Measurements from ENCODE around the gene CCM2.
"Not testable (repeated sequence)": the region's sequence is repeated elsewhere in the genome, so short reads cannot be mapped to it uniquely, and the experiment has no call there.

The CCM2 gene

DNA sequence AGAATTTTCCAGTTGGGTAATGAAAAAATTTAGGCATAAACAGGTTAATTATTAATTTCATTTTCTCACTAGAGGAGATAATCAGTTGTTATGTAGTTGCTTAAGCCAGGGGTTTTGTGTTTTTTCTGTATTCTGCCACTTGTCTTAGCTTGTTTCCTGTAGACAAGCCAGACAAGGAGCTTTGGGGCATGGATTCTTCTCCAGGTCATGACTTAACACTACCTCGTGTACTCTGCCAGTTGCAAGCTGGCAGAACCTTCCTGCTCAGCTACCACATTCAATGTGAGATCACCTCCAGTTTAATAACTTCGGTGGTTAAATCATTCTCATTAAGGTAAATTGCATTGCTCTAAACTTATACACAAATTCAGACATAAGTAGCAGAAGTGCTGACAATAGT lies 1.8 kb downstream of the CCM2 start:
- no peak for DNase-seq

DNA sequence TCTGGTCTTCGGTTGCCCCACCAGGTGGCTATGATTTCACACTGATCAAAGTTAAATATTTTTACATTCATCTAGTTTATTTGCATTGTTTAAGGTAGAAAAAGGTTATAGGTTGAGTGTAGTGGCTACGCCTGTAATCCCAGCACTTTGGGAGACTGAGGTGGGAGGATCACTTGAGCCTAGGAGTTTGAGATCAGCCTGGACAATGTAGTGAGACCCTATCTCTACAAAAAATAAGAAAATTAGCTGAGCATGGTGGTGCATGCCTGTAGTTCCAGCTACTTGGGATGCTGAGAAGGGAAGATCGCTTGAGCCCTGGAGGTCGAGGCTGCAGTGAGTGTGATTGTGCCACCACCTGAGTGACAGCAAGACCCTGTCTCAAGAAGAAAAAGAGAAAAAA lies 3.8 kb downstream of the CCM2 start:
- DNase-seq = no peak

DNA sequence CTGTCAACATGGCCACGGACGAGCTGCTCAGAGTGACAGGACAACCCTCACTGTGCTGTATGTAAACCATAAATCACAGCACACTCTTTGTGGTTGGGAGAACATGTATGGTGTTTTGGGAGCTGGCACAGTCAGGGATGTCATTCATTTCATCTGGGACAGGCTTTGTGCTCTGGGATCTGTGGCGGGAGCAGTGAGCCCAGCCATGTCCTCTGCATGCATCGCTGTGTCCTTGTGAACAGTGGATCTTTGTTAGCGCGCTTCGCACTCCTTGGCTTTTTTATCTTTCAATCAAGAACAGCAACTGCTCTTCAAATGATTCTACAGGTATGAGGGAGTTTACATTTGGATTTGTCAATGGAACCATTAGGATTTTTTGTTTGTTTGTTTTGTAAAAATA lies 7.1 kb downstream of the CCM2 start:
- DNase-seq = no peak

DNA sequence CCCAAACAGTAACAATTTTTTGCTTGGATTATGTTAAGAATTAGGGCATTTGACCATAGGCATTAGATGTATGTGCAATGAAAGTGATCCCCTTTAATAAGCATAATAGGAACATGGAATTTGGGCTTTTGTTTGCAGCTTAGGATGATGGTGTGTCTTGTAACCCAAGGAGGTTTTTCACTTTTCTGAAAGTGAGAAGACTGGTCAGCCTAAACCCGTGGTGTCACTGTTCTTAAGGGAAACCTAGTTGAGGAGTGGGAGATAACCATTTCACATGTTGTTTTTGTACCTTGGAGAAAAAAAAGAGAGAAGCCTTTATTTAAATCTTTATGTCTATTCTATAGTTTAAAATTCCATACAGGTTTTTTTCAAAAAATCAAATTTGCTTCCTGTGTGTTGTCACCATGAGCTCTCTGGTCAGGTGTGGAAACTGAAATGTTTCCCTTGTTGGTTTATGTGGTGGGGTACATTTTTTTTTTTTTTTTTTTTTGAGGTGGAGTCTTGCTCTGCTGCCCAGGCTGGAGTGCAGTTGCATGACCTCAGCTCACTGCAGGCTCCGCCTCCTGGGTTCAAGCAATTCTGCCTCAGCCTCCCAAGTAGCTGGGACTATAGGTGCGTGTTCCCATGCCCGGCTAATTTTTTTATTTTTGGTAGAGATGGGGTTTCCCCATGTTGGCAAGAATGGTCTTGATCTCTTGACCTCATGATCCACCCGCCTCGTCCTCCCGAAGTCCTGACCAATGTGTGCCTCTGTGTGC lies 7.7 kb downstream of the CCM2 start:
- DNase-seq = no peak

DNA sequence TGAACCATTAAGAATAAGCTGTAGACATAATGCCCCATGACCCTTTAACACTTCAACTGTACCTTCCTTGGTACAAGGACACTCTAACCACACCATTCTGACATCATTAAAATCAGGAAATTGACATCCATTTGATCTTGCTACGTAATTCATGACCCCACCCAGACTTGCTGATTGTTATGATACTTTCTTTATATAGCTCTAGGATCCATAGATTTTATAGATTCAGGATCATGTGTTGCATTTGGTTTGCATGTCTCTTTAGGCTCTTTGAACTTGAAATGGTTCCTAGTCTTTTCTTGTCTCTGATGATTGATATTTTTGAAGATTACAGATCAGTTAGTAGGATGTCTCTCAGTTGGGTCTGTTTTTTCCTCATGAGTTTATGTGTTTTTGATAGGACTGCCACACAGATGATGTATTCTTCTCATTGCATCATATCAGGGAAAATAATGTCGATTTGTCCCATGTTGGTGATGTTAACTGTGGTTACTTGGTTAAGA lies 13.5 kb downstream of the CCM2 start:
- DNase-seq = no peak

DNA sequence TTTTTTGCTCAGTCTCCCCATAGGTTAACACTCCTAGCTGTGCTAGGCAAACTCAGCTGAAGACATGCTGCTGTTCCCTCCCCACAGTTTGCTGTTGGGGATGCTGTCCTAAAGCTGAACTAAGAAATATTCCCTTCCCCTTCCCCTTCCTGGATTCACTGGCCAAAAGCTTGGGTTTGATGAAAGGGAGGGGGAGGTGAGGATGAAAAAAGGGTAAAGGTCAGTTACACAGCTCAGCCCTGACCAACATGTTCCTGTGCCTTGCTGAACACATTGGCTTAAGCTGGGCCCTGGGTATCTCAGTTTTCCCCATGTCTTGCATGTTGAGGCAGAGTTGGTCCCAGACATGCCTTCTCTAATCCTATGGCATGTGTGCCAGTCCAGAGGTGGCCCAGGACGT lies 15.3 kb downstream of the CCM2 start:
- DNase-seq = no peak

DNA sequence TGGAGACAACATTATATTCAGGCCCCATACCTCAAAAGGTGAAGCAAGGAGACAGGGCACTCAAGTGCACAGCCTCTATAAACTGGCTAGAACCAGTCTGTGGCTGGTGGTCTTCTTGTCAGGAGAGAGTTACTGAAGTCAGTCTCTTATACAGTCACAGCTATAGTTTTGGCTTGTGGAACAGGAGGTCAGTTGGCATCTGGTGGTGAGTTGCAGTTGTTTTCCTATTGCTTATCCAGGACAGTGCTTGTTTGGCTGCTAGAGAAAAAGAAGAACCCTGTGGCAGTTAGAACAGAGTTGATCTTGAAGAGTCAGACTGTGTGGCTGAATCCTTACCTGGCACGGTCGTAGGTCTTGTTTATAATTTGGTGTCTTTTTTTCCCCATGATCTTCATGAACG lies 17.3 kb downstream of the CCM2 start:
- DNase-seq = no peak

DNA sequence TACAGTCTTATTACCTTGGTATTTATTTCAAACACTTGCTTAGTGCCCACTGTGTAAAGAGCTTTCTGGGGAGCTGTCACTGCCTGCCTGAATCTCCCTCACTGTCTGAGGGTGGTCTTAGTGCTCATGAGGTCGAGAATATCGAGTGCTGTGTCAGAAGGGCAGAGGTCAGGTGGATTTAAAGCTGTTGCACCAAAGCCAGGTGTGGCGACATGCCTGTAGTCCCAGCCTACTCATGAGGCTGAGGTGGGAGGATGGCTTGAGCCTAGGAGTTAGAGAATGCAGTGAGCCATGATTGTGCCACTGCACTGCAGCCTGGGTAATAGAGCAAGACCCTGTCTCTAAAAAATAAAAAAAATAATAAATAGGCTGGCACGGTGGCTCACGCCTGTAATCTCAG lies 20.9 kb downstream of the CCM2 start:
- DNase-seq = no peak

DNA sequence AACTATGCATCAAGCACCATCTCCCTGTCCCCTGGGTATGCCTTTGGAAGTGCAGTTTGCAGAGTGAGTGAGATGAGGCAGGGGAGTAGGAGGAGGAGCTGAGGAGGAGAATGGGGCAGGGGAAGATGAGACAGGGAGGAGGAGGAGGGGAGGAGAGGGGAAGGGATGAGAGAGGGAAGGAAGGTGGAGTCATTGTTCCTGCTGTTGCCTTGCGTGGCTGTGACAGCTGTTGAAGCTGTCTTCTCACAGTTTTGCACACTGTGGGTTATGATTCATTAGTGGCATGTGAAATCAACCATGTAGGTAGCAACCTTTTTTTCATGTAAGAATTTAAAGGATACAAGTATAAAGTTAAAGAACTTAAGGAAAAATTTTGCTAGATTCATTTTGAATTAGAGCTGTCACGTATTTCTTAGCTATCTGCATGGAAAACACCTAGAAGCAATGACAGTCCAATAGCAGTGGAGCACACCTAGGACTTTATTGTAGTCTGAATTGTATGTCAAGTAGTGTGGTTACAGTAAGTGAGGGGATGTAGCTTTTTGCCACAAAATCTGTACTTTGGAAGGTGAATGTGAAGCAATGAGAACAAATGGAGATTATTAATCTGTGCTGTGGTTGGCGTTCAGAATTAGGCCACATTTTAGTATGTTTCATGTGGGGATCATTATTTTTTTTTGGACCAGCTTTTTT lies 21.7 kb downstream of the CCM2 start:
- DNase-seq = no peak

DNA sequence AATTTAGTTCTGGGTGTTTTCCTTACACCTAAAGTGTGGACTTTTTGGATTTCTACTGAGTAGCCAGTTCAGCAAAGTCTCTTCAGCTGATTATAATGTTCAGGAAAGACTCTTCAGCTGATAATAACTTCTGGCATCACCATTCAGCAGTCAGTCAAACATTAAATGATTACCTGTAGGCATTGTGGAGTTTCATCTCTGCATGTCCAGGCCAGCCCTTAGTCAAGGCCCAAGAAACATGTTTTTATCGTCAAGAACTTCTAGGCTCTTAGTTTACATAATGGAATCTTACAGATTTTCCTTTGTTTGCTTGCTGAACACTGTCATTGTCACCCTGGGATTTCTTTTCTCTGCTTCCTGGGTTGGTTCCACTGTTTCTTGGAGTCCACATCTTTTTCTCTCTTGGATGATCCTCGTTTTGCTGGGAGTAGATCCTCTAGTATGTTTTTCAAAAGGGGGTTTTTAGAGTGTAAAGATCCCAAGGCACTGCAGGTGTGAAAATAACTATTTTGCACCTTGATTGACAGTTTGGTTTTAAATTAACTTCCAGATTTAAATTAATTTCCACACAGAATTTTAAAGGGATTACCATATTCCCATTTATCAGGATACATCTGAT lies 24.2 kb downstream of the CCM2 start:
- DNase-seq = no peak

DNA sequence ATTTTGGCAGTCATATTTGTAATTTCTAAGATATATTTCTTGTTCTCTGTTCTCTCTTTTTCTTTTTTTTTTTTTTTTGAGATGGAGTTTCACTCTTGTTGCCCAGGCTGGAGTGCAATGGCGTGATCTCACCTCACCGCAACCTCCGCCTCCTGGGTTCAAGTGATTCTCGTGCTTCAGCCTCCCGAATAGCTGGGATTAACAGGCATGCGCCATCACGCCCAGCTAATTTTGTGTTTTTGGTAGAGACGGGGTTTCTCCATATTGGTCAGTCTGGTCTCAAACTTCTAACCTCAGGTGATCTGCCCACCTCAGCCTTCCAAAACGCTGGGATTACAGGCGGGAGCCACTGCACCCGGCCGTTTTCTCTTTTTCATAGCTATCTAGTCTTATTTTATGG lies 25.5 kb downstream of the CCM2 start:
- DNase-seq = not testable (repeated sequence)

DNA sequence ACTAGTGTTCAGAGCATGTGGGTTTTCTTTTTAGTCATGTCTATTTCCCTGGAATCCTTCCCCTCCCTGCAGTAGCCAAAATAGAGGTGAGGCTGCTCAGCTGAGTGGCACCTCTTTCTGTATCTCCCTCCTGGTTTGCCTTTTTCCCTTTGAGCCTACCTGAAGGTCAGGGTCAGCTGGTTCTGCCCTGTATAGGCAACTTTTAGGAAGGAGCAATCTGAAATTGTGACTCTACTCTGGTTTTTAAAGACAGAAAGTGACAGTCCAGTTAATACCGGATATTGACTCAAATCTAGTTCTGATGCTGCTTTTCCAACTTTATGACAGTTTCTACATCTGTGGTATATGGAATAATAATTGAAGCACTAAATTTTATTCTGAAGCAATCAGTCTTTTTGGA lies 26.0 kb downstream of the CCM2 start:
- no peak for DNase-seq

DNA sequence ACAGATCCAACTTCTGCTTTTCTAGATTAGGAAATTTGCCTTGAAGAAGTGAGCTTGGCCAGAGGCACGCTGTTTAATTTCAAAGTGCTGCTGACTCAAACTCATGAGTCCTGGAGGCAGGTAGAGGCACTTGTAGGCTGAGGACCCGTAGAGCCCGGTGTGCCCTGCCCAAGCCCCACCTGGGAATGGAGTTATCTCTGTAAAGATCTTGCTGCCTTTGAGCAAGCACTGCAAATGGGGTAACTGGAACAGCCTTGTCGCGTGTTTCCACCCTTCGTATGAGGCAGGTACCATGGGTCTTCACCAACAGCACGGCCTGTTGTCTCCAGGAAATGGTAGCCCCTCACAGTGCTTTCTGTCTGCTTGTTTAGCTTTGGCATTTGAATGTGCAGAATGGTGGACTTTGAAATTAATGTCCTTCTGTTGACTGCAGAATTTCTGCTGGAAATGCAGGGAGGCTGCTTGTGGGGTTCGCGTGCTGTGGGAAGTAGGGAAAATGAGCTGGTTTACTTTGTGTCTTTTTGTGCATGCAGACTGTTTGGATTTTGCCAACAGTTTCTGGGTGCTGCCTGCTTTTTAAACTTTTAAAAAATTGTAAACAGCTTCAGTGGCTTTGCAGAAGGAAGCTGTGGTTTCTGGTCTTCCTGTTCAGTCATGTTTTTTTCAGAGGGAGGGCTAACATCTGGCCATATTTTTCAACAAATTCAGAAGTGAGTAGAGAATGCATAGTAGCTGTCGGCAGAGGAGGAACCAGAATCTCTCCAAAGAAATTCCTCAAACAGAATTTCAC lies 27.2 kb downstream of the CCM2 start:
- no peak for DNase-seq

DNA sequence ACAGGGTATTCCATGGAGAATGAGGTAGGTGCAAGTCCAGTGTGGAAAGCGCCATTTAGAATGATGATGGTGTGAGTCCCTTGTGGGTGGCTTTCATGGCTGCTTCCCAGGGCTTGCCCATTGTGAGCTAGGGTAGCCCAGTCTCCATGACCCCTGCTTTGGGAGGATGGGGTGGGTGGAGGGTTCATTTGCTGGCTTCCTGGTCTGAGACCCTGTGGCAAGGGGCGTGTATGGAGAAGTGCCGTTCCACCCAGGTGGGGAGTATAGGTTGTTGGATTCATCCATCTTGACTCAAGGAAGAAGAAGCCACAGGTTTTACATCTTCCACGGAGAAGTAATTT lies 27.7 kb downstream of the CCM2 start:
- DNase-seq = no peak

DNA sequence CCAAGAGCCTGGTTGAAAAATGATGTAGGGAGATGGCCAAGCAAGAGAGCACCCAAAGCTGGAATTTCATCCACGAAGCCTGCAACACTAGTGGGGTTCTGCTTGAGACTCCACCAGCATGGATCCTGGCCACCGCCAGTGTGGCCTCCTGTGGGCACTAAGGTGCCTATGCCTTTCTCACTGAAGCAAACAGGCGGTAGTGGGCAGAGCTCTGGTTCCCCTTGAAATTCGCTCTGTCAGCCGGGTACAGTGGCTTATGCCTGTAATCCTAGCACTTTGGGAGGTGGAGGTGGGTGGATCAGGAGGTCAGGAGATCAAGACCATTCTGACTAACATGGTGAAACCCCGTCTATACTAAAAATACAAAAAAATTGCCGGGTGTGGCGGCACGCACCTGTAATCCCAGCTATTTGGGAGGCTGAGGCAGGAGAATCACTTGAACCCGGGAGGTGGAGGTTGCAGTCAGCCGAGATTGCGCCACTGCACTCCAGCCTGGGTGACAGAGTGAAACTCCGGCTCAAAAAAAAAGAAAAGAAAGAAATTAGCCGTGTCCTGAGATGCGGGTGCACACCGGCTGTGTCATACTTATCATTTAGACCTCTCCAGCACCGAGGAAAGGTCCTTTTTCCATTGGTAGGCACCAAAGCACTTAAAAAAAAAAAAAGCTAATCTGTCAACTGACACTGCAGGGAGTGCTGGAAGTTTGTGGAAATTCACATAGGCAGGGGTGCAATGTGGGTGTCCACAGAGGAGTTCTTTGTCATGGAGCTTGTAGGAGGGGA lies 28.3 kb downstream of the CCM2 start:
- no peak for DNase-seq

DNA sequence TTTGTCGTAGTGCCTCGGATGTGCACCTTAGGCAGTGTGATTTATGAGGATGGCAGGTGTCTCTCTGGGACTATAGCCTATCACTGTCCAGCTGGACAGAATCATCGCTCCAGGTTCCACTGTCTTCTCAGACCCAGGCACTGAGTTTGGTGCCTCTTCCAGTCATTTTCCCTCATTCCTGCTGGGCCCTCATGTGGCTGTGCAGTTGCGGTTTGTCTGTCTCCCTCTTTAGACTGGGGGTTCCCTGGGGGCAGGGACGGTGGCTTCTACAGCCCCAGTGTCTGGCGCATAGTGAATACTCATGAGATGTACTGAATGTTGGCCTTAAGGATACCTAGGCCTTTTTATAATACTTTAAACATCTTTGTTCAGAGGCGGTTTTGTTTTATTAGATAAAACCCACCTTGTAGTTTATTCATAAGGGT lies 28.9 kb downstream of the CCM2 start:
- DNase-seq = no peak

DNA sequence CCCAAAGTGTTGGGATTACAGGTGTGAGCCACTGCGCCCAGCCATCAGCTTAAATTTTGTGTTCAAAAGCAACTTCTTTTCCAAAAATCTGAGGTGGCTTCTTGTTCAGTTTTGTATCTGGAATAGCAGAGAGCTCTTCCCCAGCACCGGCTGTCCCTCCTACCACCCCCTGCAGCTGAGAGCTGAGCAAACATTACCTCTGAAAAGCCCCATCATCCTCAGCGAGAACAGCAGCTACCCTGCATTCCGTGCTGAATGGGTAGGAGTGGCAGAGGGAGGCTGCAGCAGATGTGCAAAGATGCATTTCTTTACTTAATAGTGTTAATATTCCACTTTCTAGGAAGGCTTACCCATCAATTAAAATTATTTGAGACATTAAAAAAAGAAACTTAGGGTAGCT lies 31.8 kb downstream of the CCM2 start:
- DNase-seq = no peak

DNA sequence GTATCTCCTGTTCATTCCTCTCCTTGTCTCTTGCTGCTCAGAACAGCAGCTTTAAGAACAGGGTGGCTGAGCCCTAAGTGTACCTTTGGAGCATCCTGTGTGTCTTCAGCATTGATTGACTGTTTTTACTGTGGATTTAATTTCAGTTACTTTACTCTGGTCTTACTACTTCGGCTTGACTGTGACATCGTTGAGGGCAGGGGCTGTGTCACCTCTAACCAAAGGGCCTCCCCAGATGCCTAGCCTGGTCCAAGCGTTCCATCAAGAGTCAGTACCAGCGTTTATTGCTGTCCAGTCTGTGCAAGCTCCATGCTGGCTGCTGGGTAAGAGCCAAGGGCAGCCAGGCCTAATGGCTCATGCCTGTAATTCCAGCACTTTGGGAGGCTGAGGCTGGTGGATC lies 32.4 kb downstream of the CCM2 start:
- no peak for DNase-seq

DNA sequence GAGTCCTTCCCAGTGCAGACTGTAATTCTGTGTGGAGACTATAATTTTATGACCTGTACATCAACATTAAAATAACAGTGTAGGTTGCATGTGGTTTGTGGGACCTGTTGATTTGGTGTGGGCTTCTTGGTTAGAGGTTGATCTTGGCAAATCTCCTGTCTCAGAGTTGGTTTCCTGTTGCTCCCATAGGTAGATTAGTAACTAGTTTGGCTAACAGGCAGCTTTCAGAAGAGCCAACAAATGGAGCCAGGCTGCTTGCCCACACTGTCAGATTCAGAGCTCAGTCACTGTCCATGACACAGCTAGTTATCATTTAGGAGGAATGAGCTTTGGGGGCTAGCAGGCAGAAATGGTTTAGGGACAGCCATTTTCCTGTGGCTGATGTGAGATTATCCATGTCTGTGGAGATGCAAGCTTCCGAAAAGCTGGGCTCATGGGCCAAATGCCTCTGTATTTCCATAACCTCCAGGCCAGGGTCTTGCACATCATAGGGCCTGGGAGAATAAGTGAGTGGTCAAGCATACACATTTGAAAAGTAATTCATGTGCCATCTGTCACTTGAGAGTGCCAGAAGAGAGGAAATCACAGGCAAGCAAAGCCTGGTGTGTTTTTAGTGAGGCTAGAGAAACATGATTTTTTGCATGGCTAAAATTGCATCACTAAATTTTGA lies 33.4 kb downstream of the CCM2 start:
- no peak for DNase-seq

DNA sequence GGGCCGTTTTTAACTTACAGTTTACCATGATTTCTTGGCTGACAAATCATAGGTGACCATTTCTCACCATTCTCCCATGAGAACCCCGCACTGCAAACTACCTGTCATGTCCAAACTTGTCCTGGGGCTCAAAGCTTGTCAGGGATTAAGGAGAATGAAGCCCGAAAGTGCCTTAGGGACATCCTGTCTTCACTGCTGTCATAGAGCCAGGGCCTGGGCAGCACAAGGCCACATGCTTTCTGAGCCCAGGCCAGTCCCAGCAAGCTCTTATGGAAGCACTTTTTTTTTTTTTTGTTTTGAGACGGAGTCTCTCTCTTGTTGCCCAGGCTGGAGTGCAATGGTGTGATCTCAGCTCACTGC lies 33.9 kb downstream of the CCM2 start:
- no peak for DNase-seq

DNA sequence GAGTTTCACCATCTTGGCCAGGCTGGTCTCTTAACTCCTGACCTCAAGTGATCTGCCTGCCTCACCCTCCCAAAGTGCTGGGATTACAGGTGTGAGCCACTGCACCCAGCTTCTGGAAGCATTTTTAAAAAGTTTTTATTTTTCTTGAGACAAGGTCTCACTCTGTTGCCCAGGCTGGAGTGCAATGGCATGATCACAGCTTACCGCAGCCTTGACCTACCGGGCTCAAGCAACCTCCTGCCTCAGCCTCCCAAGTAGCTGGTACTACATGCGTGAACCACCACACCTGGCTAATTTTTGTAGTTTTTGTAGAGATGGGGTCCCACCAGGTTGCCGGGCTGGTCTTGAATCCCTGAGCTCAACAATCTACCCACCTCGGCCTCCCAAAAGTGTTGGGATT lies 34.7 kb downstream of the CCM2 start:
- DNase-seq = not testable (repeated sequence)

DNA sequence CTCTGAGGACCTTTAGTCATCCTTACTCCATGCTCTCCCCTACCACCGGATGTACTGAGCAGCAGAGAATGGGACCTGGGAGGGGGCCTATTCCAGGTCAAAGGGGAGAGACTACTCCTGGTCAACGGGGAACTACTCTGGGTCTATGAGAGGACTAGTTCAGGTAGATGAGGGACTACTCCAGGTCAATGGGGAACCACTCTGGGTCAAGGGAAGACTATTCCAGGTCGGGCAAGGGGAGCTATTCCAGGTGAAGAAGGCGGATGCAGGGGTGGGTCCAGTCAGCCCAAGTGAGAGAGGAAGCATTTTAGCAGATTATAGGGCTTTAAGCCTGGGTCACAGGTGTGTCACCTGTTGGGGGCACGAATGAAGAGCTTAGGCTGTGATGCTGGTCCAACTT lies 35.4 kb downstream of the CCM2 start:
- DNase-seq = no peak

Data from effector CD4-positive, alpha-beta T cell (primary cell).